Spleen (tissue), 11 donors: Measurements from ENCODE around the gene NUAK1. TPM values are rescaled to one million over a fixed set of nuclear protein-coding genes. Genes with fewer than 3 reads are reported as not detected.

ENCODE experiments used
- DNase-seq: peaks from one replicate; pipeline ENCODE4 v3.0.0-alpha.2; 2020
- H3K27ac ChIP-seq, 8 donors: fragments of 200-600 bp; sonication (generic) in 7 of 8; 1 replicate in 4 of 8; 2 replicates in 4 of 8; pipeline versions ENCODE4 v1.5.0 to v1.8.0; 2016 to 2021; ENCODE audit warnings: inconsistent platforms in 4 of 8, mild to moderate bottlenecking in 4 of 8, moderate library complexity in 1 of 8
- H3K27me3 ChIP-seq, 7 donors: fragments of 200-600 bp; sonication (generic) in 6 of 7; replicated peaks in 1 of 7; 1 replicate in 4 of 7; 2 replicates in 3 of 7; pipeline versions ENCODE4 v1.5.0 to v1.8.0; 2016 to 2021; ENCODE audit warnings: inconsistent platforms in 3 of 7, mild to moderate bottlenecking in 1 of 7
- H3K36me3 ChIP-seq, 6 donors: fragments of 200-600 bp; sonication (generic) in 5 of 6; 1 replicate in 4 of 6; 2 replicates in 2 of 6; pipeline versions ENCODE4 v1.5.0 to v1.8.0; 2016 to 2021; ENCODE audit warnings: inconsistent platforms in 2 of 6
- H3K4me1 ChIP-seq, 6 donors: fragments of 200-600 bp; sonication (generic) in 5 of 6; 1 replicate in 3 of 6; 2 replicates in 3 of 6; pipeline versions ENCODE4 v1.5.0 to v1.8.0; 2016 to 2021; ENCODE audit warnings: inconsistent platforms in 3 of 6
- H3K4me3 ChIP-seq, 8 donors: fragments of 200-600 bp; sonication (generic) in 7 of 8; 1 replicate in 4 of 8; 2 replicates in 4 of 8; pipeline versions ENCODE4 v1.5.0 to v1.8.0; 2016 to 2021; ENCODE audit warnings: inconsistent platforms in 4 of 8, mild to moderate bottlenecking in 4 of 8, moderate library complexity in 2 of 8
- H3K9me3 ChIP-seq, 8 donors: fragments of 200-600 bp; sonication (generic) in 7 of 8; 1 replicate in 4 of 8; 2 replicates in 4 of 8; pipeline versions ENCODE4 v1.5.0 to v1.8.0; 2016 to 2021; ENCODE audit warnings: inconsistent platforms in 4 of 8
- POLR2A ChIP-seq, 3 donors: fragments of 450-650 bp; IDR thresholded peaks; one replicate each; pipeline ENCODE4 v1.5.1; 2017; ENCODE audit warnings: antibody characterized with exemption in 3 of 3, mild to moderate bottlenecking in 1 of 3
- POLR2AphosphoS5 ChIP-seq, 3 donors: sonication (generic); formaldehyde crosslinking; IDR thresholded peaks; one replicate each; pipeline ENCODE4 v1.5.1; 2017; ENCODE audit warnings: antibody characterized with exemption in 3 of 3
- WGBS, 5 donors: extraction: QIAGEN DNeasy Blood & Tissue Kit in 3 of 5; methylation state at CpG; one replicate each; pipeline versions ENCODE4 v1.1.5 to v1.1.7; 2013 to 2018; 5-methylcytosine and 5-hydroxymethylcytosine counted together
- intact Hi-C: fragments of 100-400 bp; cut with DNase I; formaldehyde crosslinking; loops from one replicate; pipeline ENCODE4 v1.15.0; 2023; ENCODE audit warnings: low total_unique reads
- polyA plus RNA-seq, 3 donors: library from polyadenylated mRNA; stranded (reverse); fragments of 200-250 nt; gene quantifications; one replicate each; pipeline ENCODE4 v1.2.1, GENCODE V29; 2013
- total RNA-seq, 7 donors: library from RNA; depleted of rRNA in 3 of 7; stranded (reverse); fragments of >200 nt in 3 of 7; fragmentation: NEBNext Ultra II Directional in 4 of 7; extraction: Animal tissue kit (Norgen Biotek cat#: 25700) in 4 of 7; gene quantifications; one replicate each; pipeline versions ENCODE4 v1.1.0 to v1.2.1, GENCODE V29; 2016 to 2021
- TF ChIP-seq, protein P1 (sequence below), 11 experiments: fragments of 200-600 bp in 7 of 11; fragments of 450-650 bp in 4 of 11; sonication (generic) in 4 of 11; IDR thresholded peaks in 8 of 11; conservative IDR thresholded peaks in 3 of 11; 1 replicate in 7 of 11; 2 replicates in 4 of 11; pipeline versions ENCODE4 v1.4.0 to v1.8.0; 2016 to 2021; ENCODE audit warnings: antibody characterized with exemption in 11 of 11, inconsistent platforms in 4 of 11, mild to moderate bottlenecking in 1 of 11
- donor health status: healthy with polysubstance abuse.
- donor health status: DM: no; HTN: no; CAD: no; lungs with moderate emphysema.
- donor health status: DM: no; HTN: no; CAD: no.
- donor health status: Bipolar disorder and iron deficiency.
- donor health status: healthy.
- donor health status: DM: no; HTN: no; CAD: no.
- donor health status: DM: yes; HTN: yes; CAD: no.

NUAK1 gene
- total and polyA plus RNA-seq, 10 donors, result 0.20 to 3.3 (median 1.2) TPM

GRCh38 chr12:106015646-106016045 is 123.1 kb downstream of the NUAK1 start:
- Histone ChIP-seq H3K36me3 (no peaks in the 10 kb centered on the region), H3K27me3 (peaks cover 0 to 33% (median 0%) of the 10 kb centered on the region in 7 donors), H3K27ac (no peak overlapping the region), H3K4me1 (no peaks in the 10 kb centered on the region), H3K4me3 (no peak overlapping the region), H3K9me3 (peaks cover 0 to 24% (median 20%) of the 10 kb centered on the region in 8 donors)
- intact Hi-C loops, result no loop called here
- no peak for TF ChIP-seq POLR2AphosphoS5 (IDR thresholded peaks at IDR 0.05)
- TF ChIP-seq POLR2A (IDR thresholded peaks at IDR 0.05), result no peak
- TF ChIP-seq, protein P1, sequence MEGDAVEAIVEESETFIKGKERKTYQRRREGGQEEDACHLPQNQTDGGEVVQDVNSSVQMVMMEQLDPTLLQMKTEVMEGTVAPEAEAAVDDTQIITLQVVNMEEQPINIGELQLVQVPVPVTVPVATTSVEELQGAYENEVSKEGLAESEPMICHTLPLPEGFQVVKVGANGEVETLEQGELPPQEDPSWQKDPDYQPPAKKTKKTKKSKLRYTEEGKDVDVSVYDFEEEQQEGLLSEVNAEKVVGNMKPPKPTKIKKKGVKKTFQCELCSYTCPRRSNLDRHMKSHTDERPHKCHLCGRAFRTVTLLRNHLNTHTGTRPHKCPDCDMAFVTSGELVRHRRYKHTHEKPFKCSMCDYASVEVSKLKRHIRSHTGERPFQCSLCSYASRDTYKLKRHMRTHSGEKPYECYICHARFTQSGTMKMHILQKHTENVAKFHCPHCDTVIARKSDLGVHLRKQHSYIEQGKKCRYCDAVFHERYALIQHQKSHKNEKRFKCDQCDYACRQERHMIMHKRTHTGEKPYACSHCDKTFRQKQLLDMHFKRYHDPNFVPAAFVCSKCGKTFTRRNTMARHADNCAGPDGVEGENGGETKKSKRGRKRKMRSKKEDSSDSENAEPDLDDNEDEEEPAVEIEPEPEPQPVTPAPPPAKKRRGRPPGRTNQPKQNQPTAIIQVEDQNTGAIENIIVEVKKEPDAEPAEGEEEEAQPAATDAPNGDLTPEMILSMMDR (IDR thresholded peaks at IDR 0.05 in 8 of 11, conservative IDR thresholded peaks at IDR 0.05 in 3 of 11), result no peak
- DNase-seq, result no peak
- WGBS, 5 donors, result 80 to 89% (median 83%) methylated on average over 12 of the region's 12 CpGs

DNA sequence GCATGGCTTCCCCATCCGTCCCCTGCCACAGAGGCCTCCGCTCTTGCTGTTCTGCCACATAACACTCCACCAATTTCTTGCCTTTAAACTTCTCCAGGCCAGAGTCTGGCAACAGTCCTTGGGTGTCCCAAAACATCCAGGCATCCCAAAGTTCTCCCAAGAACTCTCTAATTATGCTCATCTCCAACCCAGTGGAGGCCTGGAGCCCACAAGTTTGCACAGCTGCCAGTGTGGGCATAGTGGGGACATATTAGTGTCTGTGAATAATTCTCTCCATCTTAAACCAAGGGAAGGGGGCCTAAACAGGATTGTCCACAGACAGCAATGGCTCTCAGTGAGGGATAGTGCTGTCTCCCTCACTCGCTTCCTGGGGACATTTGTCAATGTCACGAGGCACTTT is 124.8 kb downstream of the NUAK1 start:
- DNase-seq, result no peak
- TF ChIP-seq POLR2A (IDR thresholded peaks at IDR 0.05) (no peak), POLR2AphosphoS5 (IDR thresholded peaks at IDR 0.05) (no peak)
- TF ChIP-seq, protein P1 (IDR thresholded peaks at IDR 0.05 in 8 of 11, conservative IDR thresholded peaks at IDR 0.05 in 3 of 11), result no peak
- intact Hi-C loops, result no loop called here
- Histone ChIP-seq H3K27ac (no peak overlapping the region), H3K4me1 (no peaks in the 10 kb centered on the region), H3K4me3 (no peak overlapping the region), H3K36me3 (no peaks in the 10 kb centered on the region), H3K9me3 (peaks cover 0 to 18% (median 14%) of the 10 kb centered on the region in 8 donors), H3K27me3 (peaks cover 0 to 16% (median 0%) of the 10 kb centered on the region in 7 donors)
- WGBS, 5 donors, result 79 to 98% (median 89%) methylated on average over 3 to 4 of the region's 4 CpGs

Other genes starting within 250 kb of the NUAK1 start
- gene CKAP4, start 109.1 kb upstream of the NUAK1 start, total RNA-seq, result 10 to 100 TPM; 21.6 to 63.0 (median 39.7) TPM
- gene CKAP4, start 109.1 kb upstream of the NUAK1 start, polyA plus RNA-seq, result 1 to 10 TPM; 4.5 to 8.9 (median 5.3) TPM
- 10 to 100 TPM; 39.3 to 88.3 (median 52.1) TPM for gene TCP11L2, start 163.8 kb upstream of the NUAK1 start, total RNA-seq
- 1 to 10 TPM; 1.2 to 4.7 (median 2.6) TPM for gene TCP11L2, start 163.8 kb upstream of the NUAK1 start, polyA plus RNA-seq
- 1 to 10 TPM; 5.2 to 10.0 (median 7.1) TPM for gene POLR3B, start 218.8 kb upstream of the NUAK1 start, total RNA-seq
- gene POLR3B, start 218.8 kb upstream of the NUAK1 start, polyA plus RNA-seq, result 1 to 10 TPM; 1.9 to 2.3 (median 2.0) TPM